IMR-90 (cell line): ENCODE measurements around the gene TRIM38. TPM values are rescaled to one million over a fixed set of nuclear protein-coding genes. Genes with fewer than 3 reads are reported as not detected.

Source experiments
- ATAC-seq: fragments of 200-7000 bp; cut with Tn5 transposase; 2 replicates; pipeline ENCODE4 v1.9.1; 2020; ENCODE audit warnings: low read depth, mild to moderate bottlenecking, moderate library complexity
- BruUV-seq: library from RNA; stranded (reverse); fragments of 400-500 nt; replicated peaks from 2 replicates; lab custom pipeline; 2021; lab: Mats Ljungman, UMichigan
- CTCF ChIA-PET: fragments of 300-600 bp; formaldehyde crosslinking; extraction: SDS; loops from one replicate; lab custom pipeline; 2021; ENCODE audit warnings: antibody characterized with exemption; lab: Yijun Ruan, JAX
- POLR2A ChIA-PET: fragments of 300-600 bp; sonication (Branson Sonifier 250); formaldehyde crosslinking; loops from one replicate; lab custom pipeline; 2022; ENCODE audit warnings: antibody characterized with exemption; ENCODE audit not compliant: unreplicated experiment; lab: Charles Lee
- DNase-seq: peaks from one replicate; pipeline ENCODE4 v3.0.0; 2013
- H2AFZ ChIP-seq: replicated peaks from 2 replicates; pipeline ENCODE3; 2013; ENCODE audit warnings: low read length, mild to moderate bottlenecking; ENCODE audit not compliant: poor library complexity
- H2AK5ac ChIP-seq: 2 replicates; pipeline ENCODE4 v1.6.1; 2013; ENCODE audit warnings: low read depth, low read length, inconsistent platforms
- H2AK9ac ChIP-seq: replicated peaks from 2 replicates; pipeline ENCODE3; 2013; ENCODE audit warnings: mild to moderate bottlenecking, low read depth, low read length, moderate library complexity; ENCODE audit not compliant: poor library complexity
- H2BK120ac ChIP-seq: 2 replicates; pipeline ENCODE4 v1.6.1; 2013; ENCODE audit warnings: low read depth, low read length, inconsistent platforms
- H2BK15ac ChIP-seq: 3 replicates; pipeline ENCODE4 v1.6.1; 2013; ENCODE audit warnings: low read depth, low read length, inconsistent platforms
- H2BK20ac ChIP-seq: 2 replicates; pipeline ENCODE4 v1.6.1; 2013; ENCODE audit warnings: low read depth, mild to moderate bottlenecking, inconsistent platforms, low read length, moderate library complexity
- H2BK5ac ChIP-seq: 2 replicates; pipeline ENCODE4 v1.6.1; 2013; ENCODE audit warnings: mild to moderate bottlenecking, low read depth, low read length, inconsistent platforms; ENCODE audit not compliant: poor library complexity, severe bottlenecking
- H3K14ac ChIP-seq: replicated peaks from 2 replicates; pipeline ENCODE4 v1.6.1; 2013; ENCODE audit warnings: low read depth, low read length, inconsistent platforms
- H3K18ac ChIP-seq: 2 replicates; pipeline ENCODE4 v1.6.1; 2013; ENCODE audit warnings: low read depth, low read length, control low read depth
- H3K23ac ChIP-seq: 2 replicates; pipeline ENCODE4 v1.6.1; 2013; ENCODE audit warnings: low read depth, low read length, inconsistent platforms
- H3K27ac ChIP-seq: 2 replicates; pipeline ENCODE4 v1.5.1; 2013; ENCODE audit warnings: mild to moderate bottlenecking, control low read depth, low read length; ENCODE audit not compliant: insufficient read depth
- H3K27me3 ChIP-seq: 2 replicates; pipeline ENCODE4 v1.6.1; 2013; ENCODE audit warnings: low read length; ENCODE audit not compliant: control insufficient read depth, insufficient read depth
- H3K36me3 ChIP-seq: 2 replicates; pipeline ENCODE4 v1.6.1; 2013; ENCODE audit warnings: low read length, mixed read lengths; ENCODE audit not compliant: control insufficient read depth, insufficient read depth
- H3K4ac ChIP-seq: 2 replicates; pipeline ENCODE4 v1.6.1; 2013; ENCODE audit warnings: low read depth, low read length, inconsistent platforms
- H3K4me1 ChIP-seq: 2 replicates; pipeline ENCODE4 v1.6.1; 2013; ENCODE audit warnings: low read length, mixed read lengths; ENCODE audit not compliant: control insufficient read depth, insufficient read depth
- H3K4me2 ChIP-seq: 2 replicates; pipeline ENCODE4 v1.6.1; 2013; ENCODE audit warnings: low read depth, mild to moderate bottlenecking, control low read depth, low read length, moderate library complexity
- H3K4me3 ChIP-seq: 2 replicates; pipeline ENCODE4 v1.5.1; 2013; ENCODE audit warnings: low read depth, mild to moderate bottlenecking, control low read depth, low read length, moderate library complexity; ENCODE audit not compliant: insufficient read depth
- H3K56ac ChIP-seq: 2 replicates; pipeline ENCODE4 v1.6.1; 2013; ENCODE audit warnings: low read length, inconsistent platforms; ENCODE audit not compliant: insufficient read depth; ENCODE audit errors: extremely low read depth
- H3K79me1 ChIP-seq, 2 experiments: 2 replicates each; pipeline ENCODE4 v1.6.1; 2013; ENCODE audit warnings: low read length in 2 of 2, inconsistent platforms in 1 of 2, low read depth in 1 of 2
- H3K9ac ChIP-seq: 2 replicates; pipeline ENCODE4 v1.6.1; 2013; ENCODE audit warnings: low read depth, low read length, control low read depth
- H3K9me1 ChIP-seq: 2 replicates; pipeline ENCODE4 v1.6.1; 2013; ENCODE audit warnings: low read length, inconsistent platforms; ENCODE audit not compliant: insufficient read depth
- H3K9me3 ChIP-seq: 2 replicates; pipeline ENCODE4 v1.6.1; 2013; ENCODE audit warnings: low read length; ENCODE audit not compliant: control insufficient read depth, insufficient read depth
- H4K20me1 ChIP-seq: 2 replicates; pipeline ENCODE4 v1.6.1; 2013; ENCODE audit warnings: low read length, inconsistent platforms; ENCODE audit not compliant: insufficient read depth
- H4K5ac ChIP-seq: 2 replicates; pipeline ENCODE4 v1.6.1; 2013; ENCODE audit warnings: mild to moderate bottlenecking, low read depth, low read length, control low read depth
- H4K8ac ChIP-seq, 2 experiments: 2 replicates each; pipeline ENCODE4 v1.6.1; 2013; ENCODE audit warnings: low read depth in 2 of 2, low read length in 2 of 2, control low read depth in 1 of 2, inconsistent platforms in 1 of 2
- H4K91ac ChIP-seq: 2 replicates; pipeline ENCODE4 v1.6.1; 2013; ENCODE audit warnings: low read depth, low read length, inconsistent platforms; ENCODE audit not compliant: insufficient read depth
- BHLHE40 ChIP-seq: fragments of 150-350 bp; IDR thresholded peaks from 2 replicates; pipeline ENCODE4 v1.6.1; 2016; ENCODE audit warnings: mild to moderate bottlenecking, low read depth, low read length
- CEBPB ChIP-seq: IDR thresholded peaks from 2 replicates; pipeline ENCODE4 v1.6.1; 2012; ENCODE audit warnings: low read depth, low read length, improper control_type of control experiment
- ELK1 ChIP-seq: fragments of 150-350 bp; IDR thresholded peaks from 2 replicates; pipeline ENCODE4 v1.6.1; 2016; ENCODE audit warnings: low read depth, mild to moderate bottlenecking, low read length, moderate library complexity, borderline replicate concordance
- FOS ChIP-seq: fragments of 150-350 bp; IDR thresholded peaks from 2 replicates; pipeline ENCODE4 v1.6.1; 2016; ENCODE audit warnings: low read depth, low read length
- MAZ ChIP-seq: IDR thresholded peaks from 2 replicates; pipeline ENCODE4 v1.6.1; 2012; ENCODE audit warnings: low read depth, mild to moderate bottlenecking, low read length, improper control_type of control experiment, moderate library complexity, borderline replicate concordance
- POLR2A ChIP-seq: IDR thresholded peaks from 2 replicates; pipeline ENCODE4 v1.6.1; 2012; ENCODE audit warnings: mild to moderate bottlenecking, low read depth, low read length
- RCOR1 ChIP-seq: IDR thresholded peaks from 2 replicates; pipeline ENCODE4 v1.6.1; 2012; ENCODE audit warnings: mild to moderate bottlenecking, low read length, improper control_type of control experiment; ENCODE audit not compliant: insufficient replicate concordance
- RFX5 ChIP-seq: IDR thresholded peaks from 2 replicates; pipeline ENCODE4 v1.8.0; 2012; ENCODE audit warnings: low read depth, mild to moderate bottlenecking, low read length, moderate library complexity
- WGBS, 2 experiments: methylation state at CpG; one replicate each; pipeline versions ENCODE4 v1.1.5 to v1.1.7; 2013; ENCODE audit warnings: missing lambda C conversion rate in 2 of 2; ENCODE audit not compliant: insufficient read length in 1 of 2; ENCODE audit errors: extremely low coverage in 2 of 2; 5-methylcytosine and 5-hydroxymethylcytosine counted together
- dilution Hi-C: fragments of 300-500 bp; cut with HindIII; formaldehyde crosslinking; loops from one replicate; pipeline ENCODE4 v1.14.3; 2018; ENCODE audit warnings: low sequenced_read_pairs; ENCODE audit not compliant: unreplicated experiment
- in situ Hi-C: fragments of 300-500 bp; cut with MboI; formaldehyde crosslinking; loops from 3 replicates; pipeline ENCODE4 v1.14.3; 2019; ENCODE audit warnings: low sequenced_read_pairs, inconsistent platforms, mixed read lengths
- intact Hi-C: fragments of 100-400 bp; cut with micrococcal nuclease; formaldehyde crosslinking; loops from 2 replicates; pipeline ENCODE4 v1.10.0; 2022
- polyA plus RNA-seq, 3 experiments: library from polyadenylated mRNA; depleted of rRNA; stranded (reverse); fragments of >200 nt; gene quantifications; 2 replicates each; pipeline ENCODE4 v1.2.3, GENCODE V29; 2012; ENCODE audit warnings: low replicate concordance in 1 of 3
- total RNA-seq: library from RNA; depleted of rRNA; stranded (reverse); fragments of >200 nt; gene quantifications from 2 replicates; pipeline ENCODE4 v1.2.3, GENCODE V29; 2012

TRIM38 gene
- total and polyA plus RNA-seq, 2 of the 4 experiments (the other 2 are of a cell fraction): 4.1 to 6.3 TPM

GRCh38 chr6:25995507-25995906, 32.9 kb downstream of the TRIM38 start:
- peaks cover 8% of the 10 kb centered on the region; the same call in 1 of the 2 replicates for H3K4me1 ChIP-seq
- ChIA-PET POLR2A (no interaction called here), CTCF (no interaction called here)
- H2BK20ac ChIP-seq: no peak overlapping the region
- H3K27ac ChIP-seq: no peak overlapping the region
- H3K4me2 ChIP-seq: no peak overlapping the region
- H3K4me3 ChIP-seq: no peak overlapping the region
- WGBS, 2 experiments: no CpG with 5 or more reads among the region's 1 CpG
- dilution Hi-C loops (no loop called here), in situ Hi-C loops (no loop called here), intact Hi-C loops (no loop called here)
- no peak overlapping the region for H2BK15ac ChIP-seq
- no peaks in the 10 kb centered on the region for H3K9me3 ChIP-seq
- H3K79me1 ChIP-seq: 0 out of 4 replicates have a peak, but pooled peaks cover 0 to 5% of the 10 kb centered on the region in 2 experiments
- no peaks in the 10 kb centered on the region for H4K20me1 ChIP-seq
- H2AK9ac ChIP-seq: no peak overlapping the region
- no peak overlapping the region for H2AK5ac ChIP-seq
- DNase-seq: no peak
- H3K9me1 ChIP-seq: no peaks in the 10 kb centered on the region; the same call in 1 of the 2 replicates
- H2BK5ac ChIP-seq: no peak overlapping the region
- no peak overlapping the region for H3K9ac ChIP-seq
- no peak overlapping the region for H4K5ac ChIP-seq
- no peak overlapping the region for H4K8ac ChIP-seq
- no peak overlapping the region for H3K23ac ChIP-seq
- H4K91ac ChIP-seq: no peak overlapping the region
- H3K18ac ChIP-seq: no peak overlapping the region
- no peak for TF ChIP-seq POLR2A
- TF ChIP-seq BHLHE40: no peak
- TF ChIP-seq RCOR1: no peak
- TF ChIP-seq ELK1: no peak
- no peak for TF ChIP-seq MAZ
- TF ChIP-seq CEBPB: no peak
- TF ChIP-seq FOS: no peak
- peak; percentile 73 for TF ChIP-seq RFX5
- no peak overlapping the region for H3K56ac ChIP-seq
- no peak for ATAC-seq
- H2AFZ ChIP-seq: no peak overlapping the region
- 0 out of 2 replicates have a peak, but pooled peaks cover 2% of the 10 kb centered on the region for H3K36me3 ChIP-seq
- no peak overlapping the region for H3K4ac ChIP-seq
- H3K14ac ChIP-seq: no peak overlapping the region
- no peaks in the 10 kb centered on the region for H3K27me3 ChIP-seq
- BruUV-seq: no TSS peak
- H2BK120ac ChIP-seq: no peak overlapping the region
